Right forelimb (tissue), 1 donor: ENCODE measurements around the gene WAPL.
A peak's percentile ranks its signal among the peaks of the same experiment; 100 is the strongest.

Source experiments
- DNase-seq: peaks from one replicate; pipeline ENCODE4 v3.0.0-alpha.2; 2018

Gene WAPL

DNA sequence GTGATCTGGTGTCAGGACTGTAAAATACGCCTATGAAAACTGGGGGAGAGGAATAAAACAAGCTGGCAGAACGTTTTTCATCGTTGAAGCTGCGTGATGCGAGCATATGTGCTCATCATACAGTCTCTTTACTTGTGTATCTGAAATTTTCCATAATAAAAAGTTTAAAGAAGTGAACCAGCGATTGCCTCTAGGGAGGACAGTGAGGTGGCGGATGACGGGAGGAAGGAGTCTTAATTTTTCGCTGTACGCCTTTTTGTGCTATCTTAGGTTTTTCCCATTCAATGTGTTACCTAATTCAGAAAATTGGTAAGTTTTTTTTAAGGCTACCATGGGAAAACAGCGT lies 891 bp upstream of the WAPL start:
- no peak for DNase-seq

DNA sequence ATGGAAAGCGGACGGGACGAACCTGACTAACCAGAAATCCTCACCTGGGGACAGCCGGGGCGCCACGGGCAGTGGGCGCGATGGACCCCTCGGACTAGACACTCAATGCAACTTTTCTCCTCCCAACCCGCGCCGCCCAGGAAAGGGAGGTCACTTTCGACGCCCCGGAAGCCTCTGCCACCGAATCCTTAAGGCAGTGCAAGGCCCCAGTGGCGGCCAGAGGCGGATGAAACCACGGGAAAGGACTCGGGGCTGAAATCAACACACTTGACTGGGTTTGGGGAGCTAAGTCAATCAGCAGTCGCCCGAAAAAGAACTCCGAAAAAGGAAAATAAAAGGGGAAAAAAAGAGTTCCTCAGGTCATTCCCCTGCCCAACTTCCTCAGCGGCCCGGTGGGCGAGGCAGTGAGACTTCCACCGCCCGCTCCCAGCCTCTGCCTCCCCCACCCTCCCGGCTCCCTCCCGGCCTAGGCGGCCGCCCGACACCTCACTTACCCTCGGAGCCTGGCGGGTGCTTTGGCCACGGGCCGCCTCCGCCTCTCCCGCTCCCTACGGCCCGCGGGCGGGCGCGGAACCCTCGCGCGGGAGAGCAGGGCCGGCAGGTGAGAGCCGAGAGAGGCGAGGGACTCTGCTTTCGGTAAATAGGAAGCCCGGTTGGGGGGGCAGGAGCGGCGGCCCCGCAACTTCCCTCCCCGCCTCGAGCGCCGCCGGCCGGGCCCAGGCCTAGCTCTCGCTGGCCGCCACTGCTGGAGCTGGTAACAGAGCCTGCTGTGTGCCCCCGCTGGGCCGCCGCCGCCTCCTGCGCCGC lies 518 bp downstream of the WAPL start:
- peak; percentile 62 for DNase-seq

DNA sequence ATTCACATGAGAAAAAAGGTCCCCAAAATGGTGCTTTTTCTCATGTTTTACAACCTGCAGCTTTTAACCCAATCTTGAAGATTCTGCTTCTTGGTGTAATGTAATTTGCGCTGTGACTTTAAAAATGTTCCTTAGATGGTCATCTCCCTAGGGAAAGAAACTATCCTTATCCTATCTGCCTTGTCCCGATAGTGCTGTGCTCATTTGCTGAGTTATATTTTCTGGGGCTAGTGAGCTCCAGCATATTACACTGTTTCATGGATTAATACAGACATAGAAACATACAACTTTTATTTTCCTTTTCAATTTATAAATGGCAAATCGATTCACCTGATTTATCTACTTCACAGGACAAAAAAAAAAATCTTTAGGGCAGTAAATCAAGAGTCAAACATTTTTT lies 2.8 kb downstream of the WAPL start:
- DNase-seq = no peak

DNA sequence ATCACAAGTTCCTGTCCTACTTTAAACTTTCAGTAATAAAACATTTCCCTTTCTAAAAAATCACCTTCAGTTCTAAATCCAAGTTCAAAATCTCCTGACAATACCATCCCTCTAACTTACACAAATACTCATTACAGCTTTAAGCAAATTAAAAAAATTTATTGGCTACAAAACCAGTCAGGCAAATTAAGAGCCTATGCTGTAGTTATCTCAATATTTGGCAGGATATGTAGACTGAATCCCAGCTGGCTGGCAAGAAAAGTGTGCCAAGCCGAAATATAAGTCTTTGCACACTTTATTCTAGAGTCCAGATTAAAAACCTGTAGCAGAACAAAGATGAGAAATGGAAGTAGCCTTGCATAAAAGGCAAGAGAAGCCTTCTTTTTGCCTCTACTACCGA lies 9.5 kb downstream of the WAPL start:
- no peak for DNase-seq

DNA sequence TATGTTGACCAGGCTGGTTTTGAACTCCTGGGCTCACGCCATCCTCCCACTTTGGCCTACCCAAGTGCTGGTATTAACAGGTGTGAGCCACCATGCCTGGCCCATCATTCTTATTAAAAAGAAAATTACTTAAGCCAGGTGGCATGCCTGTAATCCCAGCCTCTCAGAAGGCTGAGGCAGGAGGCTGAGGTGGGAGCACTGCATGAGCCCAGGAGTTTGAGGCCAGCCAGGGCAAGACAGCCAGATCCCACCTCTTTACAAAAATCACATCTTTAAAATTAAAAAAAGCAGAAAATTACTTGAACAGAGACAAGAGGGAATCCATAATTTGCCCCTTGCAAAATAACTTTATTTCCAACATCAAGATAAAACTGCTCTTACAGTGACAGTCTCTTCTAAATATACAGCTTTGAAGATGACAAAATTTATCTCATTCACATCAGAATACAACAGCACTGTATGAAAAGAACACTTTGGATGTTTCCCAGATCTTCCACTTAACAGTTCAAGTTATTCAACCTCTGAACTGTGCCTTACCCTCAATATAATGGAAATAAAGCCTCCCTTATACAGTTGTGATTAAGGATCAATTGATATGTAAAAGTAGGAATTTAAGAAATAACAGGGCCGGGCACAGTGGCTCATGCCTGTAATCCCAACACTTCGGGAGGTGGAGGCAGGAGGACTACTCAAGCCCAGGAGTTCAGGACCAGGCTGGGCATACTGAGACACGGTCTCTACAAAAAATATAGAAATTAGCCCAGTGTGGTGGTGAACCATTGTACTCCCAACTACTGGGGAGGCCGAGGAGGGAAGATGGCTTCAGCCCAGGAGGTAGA lies 10.3 kb downstream of the WAPL start:
- no peak for DNase-seq

DNA sequence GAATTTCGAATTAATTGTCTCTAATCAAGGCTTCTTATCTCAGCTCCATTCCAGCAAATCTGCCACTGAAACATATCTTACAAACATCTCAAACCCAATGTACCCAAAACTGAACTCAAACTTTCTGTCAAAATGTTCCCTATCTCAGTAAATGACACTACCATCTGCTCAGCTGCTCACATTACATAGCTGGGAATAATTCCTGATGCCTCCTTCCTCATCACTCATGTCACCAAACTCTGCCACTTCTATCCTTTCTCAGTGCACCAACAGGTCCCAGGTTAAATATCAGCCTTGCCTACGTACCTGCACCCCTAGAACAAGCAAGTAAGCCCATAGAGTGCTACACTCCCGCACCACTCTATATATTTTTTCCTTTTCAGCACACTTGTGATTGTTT lies 12.4 kb downstream of the WAPL start:
- DNase-seq = no peak

DNA sequence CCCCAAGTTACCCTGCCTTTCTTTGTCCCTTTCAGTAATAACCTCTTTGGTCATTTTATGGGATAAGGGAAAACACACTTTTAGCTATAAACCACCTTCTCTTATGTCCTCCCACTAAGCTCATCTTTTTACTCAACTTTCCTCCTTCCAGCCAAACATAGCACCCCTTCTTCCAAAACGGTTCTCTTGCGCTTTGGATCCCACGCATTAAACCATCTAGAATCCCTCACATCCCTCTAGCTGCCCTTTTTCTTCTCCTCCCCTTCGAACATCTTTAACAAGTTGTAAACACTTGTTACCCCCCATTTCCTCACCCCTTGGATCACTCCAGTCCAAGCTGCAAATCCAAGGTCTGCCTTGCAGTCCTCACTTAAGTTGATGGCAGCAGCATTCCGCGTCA lies 13.4 kb downstream of the WAPL start:
- no peak for DNase-seq

DNA sequence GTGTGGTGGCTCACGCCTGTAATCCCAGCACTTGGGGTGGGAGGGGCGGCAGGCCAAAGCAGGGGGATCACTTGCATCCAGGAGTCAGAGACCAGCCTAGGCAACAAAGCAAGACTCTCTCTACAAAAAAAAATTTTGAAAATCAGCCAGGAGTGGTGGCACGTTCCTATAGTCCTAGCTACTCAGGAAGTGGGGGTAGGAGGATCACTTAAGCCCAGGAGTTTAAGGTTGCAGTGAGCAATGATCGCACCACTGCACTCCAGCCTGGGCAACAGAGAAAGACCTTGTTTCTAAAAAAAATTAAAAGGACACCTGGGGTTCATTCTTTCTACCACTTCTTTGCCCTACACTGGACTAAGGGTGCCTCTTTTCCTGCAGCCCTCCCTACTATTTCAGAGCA lies 15.1 kb downstream of the WAPL start:
- no peak for DNase-seq

DNA sequence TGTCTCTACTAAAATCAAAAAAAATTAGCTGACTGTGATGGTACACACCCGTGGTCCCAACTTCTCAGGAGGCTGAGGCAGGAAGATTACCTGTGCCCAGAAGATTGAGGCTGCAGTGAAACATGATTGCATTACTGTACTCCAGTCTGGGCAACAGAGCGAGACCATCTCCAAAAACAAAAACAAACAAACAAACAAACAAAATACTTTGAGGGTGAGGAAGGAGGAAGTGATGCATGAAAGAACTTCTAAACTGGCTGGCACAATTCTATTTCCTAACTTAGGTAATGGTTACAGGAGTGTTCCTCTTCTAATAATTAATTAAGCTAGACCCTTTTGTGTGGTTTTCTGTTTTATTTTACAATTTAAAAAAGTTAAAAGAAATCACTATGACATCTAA lies 15.5 kb downstream of the WAPL start:
- DNase-seq = no peak

DNA sequence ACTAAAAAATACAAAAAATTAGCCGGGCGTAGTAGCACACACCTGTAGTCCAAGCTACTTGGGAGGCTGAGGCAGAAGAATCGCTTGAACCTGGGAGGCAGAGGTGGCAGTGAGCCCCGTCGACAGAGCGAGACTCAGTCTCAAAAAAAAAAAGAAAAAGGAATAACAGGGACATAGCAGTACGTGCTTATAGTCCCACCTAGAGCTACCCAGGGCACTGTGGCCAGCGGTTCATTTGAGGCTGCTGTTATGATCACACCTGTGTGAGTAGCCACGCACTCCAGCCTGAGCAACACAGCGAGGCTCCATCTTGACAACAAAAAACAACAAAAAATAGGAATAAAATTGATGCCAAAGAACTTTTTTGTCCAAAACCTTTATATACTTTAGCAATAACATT lies 17.1 kb downstream of the WAPL start:
- DNase-seq = no peak

DNA sequence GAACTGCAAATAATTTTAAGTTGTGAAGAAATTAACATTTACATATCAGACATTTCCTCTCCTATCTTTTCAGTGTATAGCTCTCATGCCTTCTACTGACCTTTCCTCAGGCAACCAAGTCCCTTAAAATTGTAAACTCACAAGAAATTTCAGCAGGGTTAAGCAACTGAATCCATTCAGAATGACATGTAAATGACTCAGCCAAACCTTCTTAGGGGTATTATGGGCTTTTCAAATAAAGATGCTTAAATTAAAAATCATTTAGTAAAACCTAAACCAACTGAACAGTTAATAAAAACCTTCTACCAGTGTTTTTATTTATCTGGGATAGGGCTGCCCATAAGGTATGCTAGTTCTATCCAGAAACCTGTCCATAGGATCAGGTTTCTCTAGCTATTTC lies 20.7 kb downstream of the WAPL start:
- no peak for DNase-seq

DNA sequence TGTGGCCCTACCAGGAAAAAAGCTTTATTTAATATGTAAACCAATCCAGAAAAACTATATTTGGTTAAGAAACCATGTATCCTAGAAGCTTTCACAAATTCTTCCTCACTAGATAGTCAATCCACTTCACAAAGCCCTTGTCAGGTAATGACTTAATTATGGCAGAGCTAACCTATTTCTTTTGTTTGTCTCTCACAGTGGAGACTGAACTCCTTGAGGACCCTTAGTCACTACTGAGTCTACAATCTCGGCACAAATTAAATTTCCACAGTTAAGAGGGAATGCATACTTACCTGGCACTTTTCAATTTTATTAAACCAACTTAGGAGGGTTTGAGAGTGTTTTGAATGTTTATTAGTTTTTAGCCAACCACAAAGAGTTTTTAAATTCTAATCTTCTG lies 23.0 kb downstream of the WAPL start:
- DNase-seq = no peak

DNA sequence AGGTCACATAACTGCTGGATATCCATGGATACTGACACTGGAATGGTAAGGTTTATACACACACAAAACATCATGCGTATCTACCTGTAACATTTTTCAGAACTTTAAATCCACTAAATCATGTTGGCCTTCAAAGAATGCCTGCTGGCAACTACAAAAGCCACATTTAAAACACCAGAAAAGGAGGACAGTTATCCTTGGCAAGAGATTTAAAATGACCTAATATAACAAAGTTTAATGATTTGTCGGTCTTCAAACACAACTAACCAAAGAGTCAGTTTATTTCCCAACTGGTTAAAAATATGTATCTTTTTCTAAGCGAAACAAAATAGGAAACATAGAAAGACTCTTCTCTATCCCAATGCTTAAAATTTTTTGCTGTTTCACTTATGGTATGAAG lies 24.0 kb downstream of the WAPL start:
- DNase-seq = no peak

DNA sequence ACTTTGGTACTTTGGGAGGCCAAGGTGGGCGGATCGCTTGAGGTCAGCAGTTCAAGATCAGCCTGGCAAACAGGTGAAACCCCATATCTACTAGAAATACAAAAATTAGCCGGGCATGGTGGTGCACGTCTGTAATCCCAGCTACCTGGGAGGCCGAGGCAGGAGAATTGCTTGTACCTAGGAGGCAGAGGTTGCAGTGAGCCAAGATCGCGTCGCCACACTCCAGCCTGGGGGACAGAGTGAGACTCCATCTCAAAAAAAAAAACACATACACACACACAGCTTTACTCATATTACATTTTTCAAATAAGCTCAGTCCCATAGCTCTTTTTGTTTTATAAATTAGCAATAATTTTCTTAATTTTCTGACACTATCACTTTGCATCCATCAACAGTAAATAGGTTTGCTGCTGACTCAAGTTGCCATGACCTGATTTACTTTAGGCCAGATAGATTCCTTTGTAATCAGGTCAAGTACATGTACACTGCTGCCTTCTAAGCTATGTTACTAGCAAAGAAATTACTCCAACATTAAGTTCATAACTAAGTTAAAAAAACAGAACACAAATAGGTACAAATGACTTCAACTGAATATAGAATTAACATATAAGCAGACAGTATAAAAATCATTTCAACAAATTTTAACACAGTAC lies 31.5 kb downstream of the WAPL start:
- DNase-seq = no peak

DNA sequence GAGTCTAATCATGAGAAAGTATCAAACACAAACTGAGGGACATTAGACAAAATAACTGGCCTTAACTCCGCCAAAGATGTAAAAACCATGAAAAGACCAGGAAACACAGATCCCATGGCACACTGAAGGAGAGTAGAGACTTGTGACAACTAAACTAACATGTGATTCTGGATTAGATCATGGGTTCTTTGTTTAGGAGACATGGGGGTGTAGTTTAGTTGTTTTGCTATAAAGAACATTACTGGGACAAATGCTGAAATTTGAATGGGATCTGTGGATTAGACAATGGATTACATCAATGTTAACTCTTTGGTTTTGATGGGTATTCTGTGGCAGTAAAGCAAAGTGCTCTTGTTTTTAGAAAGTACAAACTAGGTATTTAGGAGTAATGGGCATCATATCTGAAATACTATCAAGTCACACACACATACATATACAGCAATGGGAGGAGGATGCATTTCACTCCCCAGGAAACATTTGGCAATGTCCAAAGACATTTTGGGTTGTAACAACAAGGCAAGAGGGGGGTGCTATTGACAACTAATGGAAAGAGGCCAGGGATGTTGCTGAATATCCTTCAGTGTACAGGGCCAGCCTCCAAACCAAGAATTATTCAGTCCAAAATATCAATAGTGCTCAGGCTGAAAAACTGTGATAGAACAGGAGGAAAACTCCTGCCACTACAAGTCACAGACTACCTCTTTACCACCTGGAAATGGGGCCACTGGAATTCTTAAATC lies 32.4 kb downstream of the WAPL start:
- DNase-seq = no peak

DNA sequence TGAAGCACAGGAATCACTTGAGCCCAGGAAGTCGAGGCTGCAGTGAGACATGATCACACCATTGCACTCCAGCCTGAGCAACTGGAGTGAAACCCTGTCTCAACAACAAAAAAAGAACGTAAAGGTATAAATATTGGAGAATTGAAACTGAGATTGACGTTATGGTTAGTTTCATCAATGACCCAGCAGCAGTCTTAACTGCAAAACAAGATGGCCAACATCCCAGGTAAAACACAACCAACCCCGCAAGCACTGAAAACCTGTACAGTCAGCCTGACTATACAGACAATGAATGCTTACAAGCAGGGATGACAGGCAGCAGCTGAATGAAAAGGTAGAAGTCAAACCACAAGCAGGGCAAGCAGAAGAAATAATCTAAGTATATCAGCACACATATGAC lies 34.7 kb downstream of the WAPL start:
- no peak for DNase-seq

DNA sequence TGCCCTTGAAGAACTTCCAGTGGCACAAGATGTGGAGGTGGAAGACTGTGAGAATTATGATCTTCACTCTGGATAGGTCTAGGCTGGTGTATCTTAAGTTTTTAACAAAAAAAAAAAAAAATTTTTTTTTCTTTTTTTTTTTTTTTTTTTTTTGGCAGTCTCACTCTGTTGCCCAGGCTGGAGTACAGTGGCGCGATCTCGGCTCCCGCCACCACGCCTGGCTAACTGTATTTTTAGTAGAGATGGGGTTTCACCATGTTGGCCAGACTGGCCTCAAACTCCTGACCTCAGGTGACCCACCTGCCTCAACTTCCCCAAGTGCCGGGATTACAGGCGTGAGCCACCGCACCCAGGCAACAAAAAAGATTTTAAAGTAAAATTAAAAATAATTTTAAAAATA lies 37.9 kb downstream of the WAPL start:
- DNase-seq = no peak

DNA sequence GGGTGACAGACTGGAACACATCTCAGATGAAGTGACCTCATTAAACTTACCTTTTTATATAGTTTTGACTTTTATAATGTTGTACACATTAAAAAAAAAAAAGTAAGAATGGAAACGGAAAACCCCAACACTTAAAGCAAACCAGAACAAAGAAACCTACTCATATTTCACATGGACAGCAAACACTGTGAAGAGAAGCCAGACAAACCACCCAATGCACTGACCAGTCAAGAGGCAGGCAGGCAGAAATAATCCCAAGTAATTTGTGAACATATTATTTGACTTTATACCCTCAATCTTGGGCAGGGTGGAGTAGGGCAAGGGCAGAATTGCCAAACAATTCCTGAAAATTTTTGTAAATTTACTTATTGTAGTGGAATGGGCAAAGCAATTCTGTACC lies 39.8 kb downstream of the WAPL start:
- no peak for DNase-seq

DNA sequence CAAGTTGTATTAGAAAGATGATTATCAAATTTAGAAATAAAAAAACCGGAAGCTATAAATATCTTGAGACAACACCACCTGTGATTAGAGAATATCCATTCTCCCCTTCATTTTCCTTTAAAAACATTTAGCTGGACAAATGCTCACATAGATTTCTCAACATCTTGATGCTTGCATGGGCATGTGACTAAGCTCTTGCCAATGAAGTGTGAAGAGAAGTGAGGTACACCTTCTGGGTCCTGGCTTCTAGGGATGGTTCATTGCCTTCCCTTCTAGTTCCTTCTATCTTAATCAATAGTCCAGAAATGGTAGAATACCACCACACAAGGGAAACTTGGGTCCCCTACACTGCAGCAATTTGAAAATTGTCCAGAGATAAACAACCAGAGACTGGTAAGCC lies 41.0 kb downstream of the WAPL start:
- no peak for DNase-seq

DNA sequence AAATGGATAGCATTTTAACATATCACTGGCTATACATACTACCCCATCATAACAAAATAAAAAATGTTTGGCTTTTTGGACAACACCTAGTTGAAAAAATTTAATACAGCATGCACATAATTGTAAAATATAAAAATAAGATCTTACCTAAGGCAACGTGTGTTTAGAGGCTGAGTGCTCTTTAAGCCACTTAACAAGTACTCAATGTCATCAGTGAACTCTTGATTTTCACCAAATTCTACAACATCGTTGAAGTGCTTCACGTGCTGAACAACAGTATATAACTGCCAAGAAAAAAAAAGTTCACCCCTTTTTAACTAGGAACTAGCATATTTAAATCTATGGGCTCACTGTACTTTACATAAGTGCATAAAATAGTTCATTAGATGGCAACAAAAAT lies 49.5 kb downstream of the WAPL start:
- DNase-seq = no peak

DNA sequence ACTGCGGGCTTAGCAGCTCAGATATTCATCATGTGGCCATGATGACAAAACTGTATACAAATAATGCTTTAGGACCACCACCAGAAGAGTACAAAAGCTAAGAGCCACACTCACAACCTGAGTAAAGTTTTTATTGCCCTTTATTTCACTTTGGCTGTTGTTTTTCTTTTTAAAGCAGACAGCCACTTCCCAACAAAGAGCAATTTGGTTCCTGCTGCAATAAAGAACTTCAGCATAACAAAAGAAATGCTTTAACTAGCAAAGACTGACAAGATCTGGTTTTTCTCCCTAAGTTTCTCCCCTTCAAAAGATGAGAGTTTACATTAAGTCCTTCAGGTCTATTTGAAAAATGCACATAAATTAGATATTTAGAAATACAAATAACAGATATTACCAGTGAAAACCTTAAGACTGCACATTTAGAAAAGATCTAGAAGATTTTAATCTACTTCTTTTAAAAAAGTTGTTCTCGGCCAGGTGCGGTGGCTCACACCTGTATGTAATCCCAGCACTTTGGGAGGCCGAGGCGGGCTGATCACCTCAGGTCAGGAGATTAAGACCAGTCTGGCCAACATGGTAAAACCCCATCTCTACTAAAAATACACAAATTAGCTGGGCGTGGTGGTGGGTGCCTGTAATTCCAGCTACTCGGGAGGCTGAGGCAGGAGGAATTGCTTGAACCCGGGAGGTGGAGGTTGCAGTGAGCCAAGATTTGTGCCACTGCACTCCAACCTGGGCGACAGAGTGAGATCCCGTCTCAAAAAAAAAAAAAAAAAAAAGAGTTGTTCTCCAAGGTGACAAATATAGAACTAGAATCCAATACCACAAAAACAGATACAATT lies 59.4 kb downstream of the WAPL start:
- no peak for DNase-seq

DNA sequence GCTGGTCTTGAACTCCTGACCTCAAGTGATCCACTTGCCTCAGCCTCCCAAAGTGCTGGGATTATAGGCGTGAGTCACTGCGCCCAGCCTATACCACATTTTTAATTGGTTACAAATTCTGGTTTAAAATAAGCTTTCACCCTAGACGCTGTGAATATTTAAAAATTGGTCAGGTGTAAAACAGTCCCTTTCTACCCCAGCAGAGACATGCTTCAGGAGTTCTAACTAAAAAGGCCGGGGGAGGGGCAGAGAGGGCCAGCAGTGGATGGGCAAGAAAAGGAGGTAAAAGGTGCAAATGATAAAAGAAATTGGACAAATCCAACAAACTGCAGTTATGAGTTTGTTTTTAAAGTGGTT lies 70.0 kb downstream of the WAPL start:
- DNase-seq = no peak
